Stimulated activated naive CD8-positive, alpha-beta T cell treated with anti-CD3 and anti-CD28 coated beads, Interleukin-15, amount 100 ng/mL, for 72 hours (primary cell): ENCODE data around the gene ZNF366.

Experiments used
- ATAC-seq: fragments of 150-1000 bp; cut with Tn5 transposase; 2 replicates; pipeline ENCODE4 v1.10.0; 2021; ENCODE audit warnings: mild to moderate bottlenecking, moderate library complexity
- DNase-seq, 2 donors: peaks; one replicate each; pipeline ENCODE4 v3.0.0; 2021 to 2022
- H3K27ac Mint-ChIP-seq, 2 donors: one replicate each; pipeline ENCODE4 v1.8.0; 2022; ENCODE audit warnings: mild to moderate bottlenecking in 2 of 2, mixed read lengths in 2 of 2, moderate library complexity in 2 of 2
- H3K27me3 Mint-ChIP-seq: one replicate; pipeline ENCODE4 v1.8.0; 2022; ENCODE audit warnings: mixed read lengths
- H3K4me1 Mint-ChIP-seq: one replicate; pipeline ENCODE4 v1.8.0; 2022; ENCODE audit warnings: mild to moderate bottlenecking, mixed read lengths
- H3K4me3 Mint-ChIP-seq, 2 donors: one replicate each; pipeline ENCODE4 v1.8.0; 2022; ENCODE audit warnings: mild to moderate bottlenecking in 2 of 2, mixed read lengths in 2 of 2, moderate library complexity in 1 of 2
- H3K9me3 Mint-ChIP-seq, 2 donors: one replicate each; pipeline ENCODE4 v1.8.0; 2022; ENCODE audit warnings: mixed read lengths in 2 of 2

Gene ZNF366

DNA sequence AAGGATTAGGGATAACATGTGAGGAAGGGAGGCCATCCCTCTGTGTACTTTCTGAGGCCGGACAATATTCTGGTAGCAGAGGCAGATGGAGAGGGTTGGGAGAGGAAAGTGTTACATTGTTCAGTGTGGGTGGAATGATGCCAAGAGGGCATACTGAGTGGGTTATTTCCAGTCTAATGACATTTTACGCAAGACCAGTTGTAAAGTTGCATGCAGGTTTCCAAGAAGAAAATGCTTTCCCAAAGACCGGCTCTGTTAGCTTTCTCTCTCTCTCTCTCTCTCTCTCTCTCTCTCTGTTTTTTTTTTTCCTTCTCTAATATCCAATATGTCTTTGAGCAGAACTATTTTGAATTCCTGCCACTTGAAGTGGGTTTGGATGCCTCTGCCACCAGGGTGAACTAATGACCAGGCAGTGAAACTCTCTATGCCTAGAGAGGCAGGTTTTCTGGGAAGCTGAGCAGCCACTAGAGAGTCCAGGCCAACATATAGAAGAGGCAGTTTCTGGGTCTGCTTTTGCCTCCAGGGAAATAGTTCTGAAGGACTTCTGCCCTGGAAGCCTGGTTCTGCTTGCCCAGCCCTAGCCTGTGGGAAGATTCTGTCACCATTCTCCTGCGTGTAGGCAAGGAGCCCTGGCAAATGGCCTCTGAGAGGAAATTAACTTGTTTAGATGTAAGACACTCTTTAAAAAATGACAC, 24.4 kb upstream of the ZNF366 start:
- DNase-seq, result no peak
- ATAC-seq, result no peak
- no peak overlapping the region for H3K27ac Mint-ChIP-seq

DNA sequence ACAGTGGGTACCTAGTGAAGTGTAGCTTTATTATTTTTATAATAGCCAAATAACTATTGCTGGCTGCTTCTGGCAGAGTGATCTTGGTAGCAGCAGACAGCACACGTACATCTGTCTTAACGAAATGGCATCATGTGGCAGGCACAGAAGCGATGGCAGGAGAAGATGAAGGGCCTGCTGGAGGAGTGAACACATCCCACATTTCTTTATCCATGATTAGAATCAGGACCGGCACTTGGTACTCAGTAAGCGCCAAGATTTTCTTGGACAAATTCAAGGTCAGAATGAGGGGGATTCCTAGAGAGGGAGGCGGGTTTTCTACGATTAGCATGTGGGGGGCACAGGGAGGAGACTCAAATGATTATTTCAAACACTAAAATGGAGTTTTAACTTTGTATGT, 23.0 kb upstream of the ZNF366 start:
- no peak for DNase-seq
- Mint-ChIP-seq H3K4me3 (no peak overlapping the region), H3K27me3 (peaks cover 38% of the 10 kb centered on the region), H3K9me3 (peaks cover 5 to 13% of the 10 kb centered on the region in 2 donors), H3K4me1 (no peaks in the 10 kb centered on the region), H3K27ac (no peak overlapping the region)
- ATAC-seq, result no peak

More for the DNA sequence above, 24.4 kb upstream of the ZNF366 start:
- no peak overlapping the region for H3K4me3 Mint-ChIP-seq
- peaks cover 5 to 13% of the 10 kb centered on the region in 2 donors for H3K9me3 Mint-ChIP-seq
- peaks cover 38% of the 10 kb centered on the region for H3K27me3 Mint-ChIP-seq
- H3K4me1 Mint-ChIP-seq, result no peaks in the 10 kb centered on the region

DNA sequence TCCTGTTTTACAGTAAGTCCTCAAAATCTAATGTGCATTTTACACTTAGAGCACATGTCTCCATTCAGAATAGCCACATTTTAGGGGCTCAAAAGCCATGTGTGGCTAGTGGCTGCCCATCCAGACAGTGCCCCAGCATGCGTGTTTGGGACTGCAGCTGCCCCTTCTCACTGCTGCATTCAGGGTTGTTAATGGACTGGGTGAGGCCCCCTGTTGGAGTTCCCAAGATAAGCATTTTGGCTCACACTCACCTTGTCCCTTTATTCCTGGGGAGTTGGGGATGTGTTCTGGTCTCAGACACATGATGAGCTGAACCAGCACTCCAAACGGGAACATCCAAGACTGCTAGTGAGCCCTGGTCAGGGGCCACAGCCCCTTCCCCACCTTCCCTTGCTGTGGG, 22.2 kb upstream of the ZNF366 start:
- Mint-ChIP-seq H3K27me3 (peaks cover 32% of the 10 kb centered on the region), H3K4me1 (no peaks in the 10 kb centered on the region)
- ATAC-seq, result no peak

DNA sequence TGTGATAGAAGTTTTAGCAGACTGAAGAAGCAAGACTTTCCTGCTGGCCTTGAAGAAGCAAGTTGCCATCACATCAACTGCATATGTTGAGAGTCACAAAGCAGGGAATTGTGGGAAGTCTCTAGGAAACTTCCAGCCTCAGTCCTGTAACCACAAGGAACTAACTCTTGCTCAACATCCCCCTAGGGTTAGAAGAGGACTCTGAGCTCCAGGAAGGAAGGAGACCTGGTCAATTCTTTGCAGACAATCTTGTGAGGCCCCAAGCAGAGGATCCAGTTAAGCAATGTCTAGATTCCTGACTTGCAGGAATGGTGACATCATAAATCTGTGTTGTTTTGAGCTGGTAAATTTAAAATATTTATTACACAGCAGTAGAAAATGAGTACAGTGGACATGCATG, 18.6 kb upstream of the ZNF366 start:
- H3K27me3 Mint-ChIP-seq, result peaks cover 15% of the 10 kb centered on the region
- H3K9me3 Mint-ChIP-seq, result no peaks in the 10 kb centered on the region
- ATAC-seq (no peak), DNase-seq (no peak)
- H3K4me3 Mint-ChIP-seq, result no peak overlapping the region
- H3K4me1 Mint-ChIP-seq, result no peaks in the 10 kb centered on the region
- H3K27ac Mint-ChIP-seq, result no peak overlapping the region

More for the DNA sequence above, 22.2 kb upstream of the ZNF366 start:
- Mint-ChIP-seq H3K9me3 (peaks cover 5 to 13% of the 10 kb centered on the region in 2 donors), H3K27ac (no peak overlapping the region), H3K4me3 (no peak overlapping the region)
- no peak for DNase-seq

DNA sequence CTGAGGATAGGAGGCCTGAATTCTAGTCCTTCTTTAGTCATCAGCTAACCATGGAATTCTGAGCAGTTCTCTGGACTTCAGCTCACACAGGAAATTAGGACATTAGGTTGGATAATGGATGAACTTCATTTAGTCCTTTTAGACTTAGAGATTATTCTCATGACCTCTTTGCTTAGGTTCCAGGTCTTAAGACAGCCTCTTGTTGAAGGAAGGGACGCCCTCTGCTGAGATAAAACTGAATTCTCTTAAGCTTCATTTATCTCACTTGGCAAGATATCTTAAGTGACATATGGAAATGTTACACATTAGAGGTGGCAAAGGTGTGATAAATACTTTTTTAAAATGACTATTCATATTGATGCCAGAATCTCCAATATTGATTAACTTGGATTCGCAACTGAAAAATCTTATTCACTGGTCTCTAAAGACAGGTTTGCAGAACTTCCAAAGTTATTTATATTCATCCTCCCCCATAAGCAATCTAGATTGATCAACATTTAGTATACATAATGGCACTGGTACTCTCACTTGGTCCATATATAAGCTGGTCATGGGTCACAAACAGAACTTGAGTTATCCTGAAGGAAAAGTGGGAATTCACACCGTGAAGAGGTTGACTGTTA, 16.9 kb upstream of the ZNF366 start:
- no peaks in the 10 kb centered on the region for H3K4me1 Mint-ChIP-seq
- DNase-seq, result no peak
- peaks cover 0 to 4% of the 10 kb centered on the region in 2 donors for H3K9me3 Mint-ChIP-seq
- peaks cover 6% of the 10 kb centered on the region for H3K27me3 Mint-ChIP-seq
- H3K4me3 Mint-ChIP-seq, result no peak overlapping the region
- no peak for ATAC-seq
- H3K27ac Mint-ChIP-seq, result no peak overlapping the region

DNA sequence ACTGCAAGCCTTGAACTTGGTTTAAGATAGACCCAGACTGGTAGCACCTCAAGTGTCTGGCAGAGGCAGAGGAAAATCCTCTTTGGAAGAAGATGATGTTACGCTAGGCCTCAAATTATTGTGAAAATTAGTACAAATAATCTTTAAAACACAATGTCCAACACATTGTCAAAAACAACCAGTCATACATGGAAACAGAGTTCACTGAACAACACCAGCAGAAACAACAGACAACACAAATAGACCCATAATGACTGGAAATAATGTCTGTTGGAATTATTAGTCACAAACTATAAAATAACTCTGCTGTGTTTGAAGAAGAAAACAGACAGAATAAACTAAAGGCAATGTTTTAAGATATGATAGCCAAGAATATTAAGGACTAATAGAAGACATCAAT, 15.4 kb upstream of the ZNF366 start:
- no peak for DNase-seq
- peaks cover 7% of the 10 kb centered on the region for H3K4me1 Mint-ChIP-seq
- H3K27me3 Mint-ChIP-seq, result peaks cover 6% of the 10 kb centered on the region
- no peak overlapping the region for H3K4me3 Mint-ChIP-seq
- no peak for ATAC-seq
- peaks cover 0 to 4% of the 10 kb centered on the region in 2 donors for H3K9me3 Mint-ChIP-seq
- no peak overlapping the region for H3K27ac Mint-ChIP-seq

DNA sequence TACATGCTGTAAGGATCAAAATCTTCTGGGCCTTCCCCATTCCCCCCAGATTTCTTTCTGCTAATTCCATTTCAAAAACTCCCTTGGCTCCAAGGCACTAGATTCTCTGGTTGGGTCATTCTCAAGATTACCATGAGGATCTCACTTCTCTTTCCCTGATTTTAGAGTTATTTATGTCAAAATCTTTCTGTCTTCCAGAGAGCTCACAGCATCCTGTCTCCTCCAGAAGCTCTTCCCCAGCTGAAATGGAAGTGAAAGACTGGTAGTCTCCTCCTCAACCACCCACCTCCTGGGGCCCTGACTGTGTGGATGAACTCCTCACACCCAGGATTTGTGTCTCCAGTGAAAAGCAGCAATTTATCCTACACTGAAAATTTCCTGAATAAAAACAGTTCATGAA, 11.9 kb upstream of the ZNF366 start:
- Mint-ChIP-seq H3K27me3 (no peaks in the 10 kb centered on the region), H3K4me1 (peaks cover 7% of the 10 kb centered on the region), H3K9me3 (peaks cover 0 to 4% of the 10 kb centered on the region in 2 donors), H3K4me3 (no peak overlapping the region), H3K27ac (no peak overlapping the region)
- DNase-seq, result no peak
- ATAC-seq, result no peak

DNA sequence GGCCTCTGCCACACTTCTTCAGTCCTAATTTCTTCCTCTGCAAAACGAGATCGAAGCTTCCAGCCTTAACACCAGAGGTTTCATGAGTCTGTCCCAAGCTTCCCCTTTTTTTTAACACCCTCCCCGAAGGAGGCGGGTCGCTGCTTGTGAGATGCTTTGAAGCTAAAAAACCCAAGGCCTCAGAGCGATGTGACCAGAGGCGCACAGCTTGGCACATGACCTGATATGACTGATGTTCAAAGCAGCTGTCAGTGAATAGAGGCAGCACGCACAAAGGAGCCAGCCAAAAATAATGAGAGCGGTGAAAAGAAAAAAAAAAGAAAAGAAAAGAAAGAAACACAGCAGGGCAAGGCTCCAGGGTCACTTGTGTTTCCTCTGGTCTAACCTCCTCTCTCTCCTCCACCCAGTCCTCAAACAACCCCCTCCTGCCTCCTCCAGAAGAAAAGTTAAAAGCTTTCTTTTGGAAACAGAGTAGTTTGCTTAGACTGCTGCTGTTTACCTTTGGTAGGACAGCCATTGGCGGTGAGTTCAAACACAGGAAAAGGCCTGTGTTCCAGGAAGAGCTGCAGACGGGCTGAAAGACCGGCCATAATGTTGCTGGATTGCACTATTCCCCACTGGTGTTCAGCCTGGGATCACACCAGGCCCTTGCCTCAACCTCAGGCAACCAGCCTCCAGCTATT, 10.9 kb upstream of the ZNF366 start:
- DNase-seq (no peak), ATAC-seq (no peak)
- Mint-ChIP-seq H3K9me3 (peaks cover 0 to 4% of the 10 kb centered on the region in 2 donors), H3K27ac (no peak overlapping the region), H3K4me1 (peaks cover 7% of the 10 kb centered on the region), H3K27me3 (peaks cover 3% of the 10 kb centered on the region), H3K4me3 (no peak overlapping the region)

DNA sequence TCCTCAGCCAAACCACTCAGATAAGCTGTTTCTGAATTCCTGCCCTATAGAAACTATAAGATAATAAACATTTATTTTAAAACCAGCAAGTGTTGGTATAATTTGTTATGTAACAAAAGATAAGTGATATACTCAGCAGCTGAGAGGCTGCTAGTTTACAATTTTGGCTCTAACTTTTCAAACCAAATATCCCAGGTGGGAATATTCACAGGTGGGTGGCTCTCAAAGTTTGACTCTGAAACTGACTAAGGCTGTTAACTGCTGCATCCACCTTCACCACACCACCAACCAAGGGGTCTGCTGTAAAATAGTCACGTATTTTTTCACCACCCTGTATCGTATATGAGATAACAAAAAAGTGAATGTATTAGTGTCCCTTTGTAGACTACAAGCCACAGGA, 9.7 kb upstream of the ZNF366 start:
- ATAC-seq, result no peak
- no peak for DNase-seq
- Mint-ChIP-seq H3K4me1 (peaks cover 7% of the 10 kb centered on the region), H3K9me3 (peaks cover 0 to 4% of the 10 kb centered on the region in 2 donors), H3K4me3 (no peak overlapping the region), H3K27ac (no peak overlapping the region), H3K27me3 (peaks cover 15% of the 10 kb centered on the region)

DNA sequence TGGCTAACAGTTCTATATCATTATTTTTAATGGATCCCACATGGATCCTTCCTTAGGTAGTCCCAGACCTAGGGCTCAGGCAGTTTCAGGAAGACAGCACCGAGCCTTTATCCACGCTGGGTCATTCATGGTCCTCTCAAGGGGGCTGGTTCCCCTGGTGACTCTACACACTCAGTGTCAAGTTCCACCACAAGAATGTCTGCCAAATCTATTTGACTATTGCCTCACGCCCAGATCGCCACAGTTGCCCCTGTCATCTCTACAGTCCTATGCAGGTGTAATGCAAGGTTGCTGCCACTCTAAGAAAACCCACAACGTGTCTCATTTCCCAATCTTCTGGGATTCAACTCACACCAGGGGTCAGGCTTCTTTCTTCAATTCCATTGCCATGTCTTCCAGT, 8.0 kb upstream of the ZNF366 start:
- Mint-ChIP-seq H3K4me1 (peaks cover 14% of the 10 kb centered on the region), H3K4me3 (no peak overlapping the region), H3K9me3 (peaks cover 0 to under 1% of the 10 kb centered on the region in 2 donors), H3K27me3 (peaks cover 29% of the 10 kb centered on the region), H3K27ac (no peak overlapping the region)
- DNase-seq, result no peak
- no peak for ATAC-seq

DNA sequence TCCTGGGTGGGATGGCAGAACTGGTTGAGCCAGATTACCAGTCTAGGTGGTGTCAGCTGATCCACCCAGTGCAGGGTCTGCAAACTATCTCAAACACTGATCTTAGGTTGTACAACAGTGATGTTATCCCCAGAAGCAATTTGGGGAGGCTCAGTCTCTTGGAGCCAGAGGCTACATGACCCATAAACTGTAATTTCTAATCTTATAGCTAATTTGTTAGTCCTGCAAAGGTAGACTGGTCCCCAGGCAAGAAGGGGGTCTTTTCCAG, 5.3 kb upstream of the ZNF366 start:
- H3K9me3 Mint-ChIP-seq, result no peaks in the 10 kb centered on the region
- H3K4me1 Mint-ChIP-seq, result peaks cover 7% of the 10 kb centered on the region
- no peak for ATAC-seq
- H3K27me3 Mint-ChIP-seq, result peaks cover 48% of the 10 kb centered on the region
- DNase-seq, result no peak
- no peak overlapping the region for H3K27ac Mint-ChIP-seq
- H3K4me3 Mint-ChIP-seq, result no peak overlapping the region

DNA sequence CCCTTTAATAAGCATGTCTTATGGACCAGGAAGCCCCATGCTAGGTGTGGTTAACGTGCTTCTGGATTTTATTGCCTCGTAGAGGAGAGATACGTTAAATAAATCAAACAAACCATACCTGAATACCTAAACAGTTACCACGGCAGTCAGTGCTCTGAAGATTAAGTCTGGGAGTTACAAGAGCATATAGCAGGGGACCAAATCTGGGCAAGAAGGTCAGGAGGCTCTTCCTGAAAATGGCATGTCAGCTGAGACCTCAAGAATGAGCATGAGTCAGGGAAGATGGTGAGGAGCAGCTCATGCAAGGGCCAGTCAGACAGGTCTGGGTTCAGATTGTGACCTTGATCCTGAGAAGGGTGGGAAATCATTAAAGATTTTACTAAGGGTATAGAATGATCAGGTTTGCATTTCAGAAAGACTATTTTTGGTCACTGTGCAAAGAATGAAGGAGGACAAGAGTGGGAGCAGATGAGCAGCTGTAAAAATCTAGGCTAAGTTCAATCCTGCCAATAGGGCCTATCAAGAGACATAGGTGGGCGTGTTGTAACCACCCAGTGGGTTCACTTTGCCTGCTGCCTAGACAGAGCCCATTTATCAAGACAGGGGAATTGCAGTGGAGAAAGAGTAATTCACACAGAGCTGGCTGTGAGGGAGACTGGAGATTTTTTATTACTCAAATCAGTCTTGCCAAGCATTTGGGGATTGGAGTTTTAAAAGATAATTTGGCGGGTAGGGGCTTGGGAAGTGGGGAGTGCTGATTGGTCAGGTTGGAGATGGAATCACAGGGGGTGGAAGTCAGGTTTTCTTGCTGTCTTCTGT, 4.8 kb upstream of the ZNF366 start:
- no peak overlapping the region for H3K4me3 Mint-ChIP-seq
- H3K9me3 Mint-ChIP-seq, result no peaks in the 10 kb centered on the region
- H3K27me3 Mint-ChIP-seq, result peaks cover 53% of the 10 kb centered on the region
- DNase-seq (no peak), ATAC-seq (no peak)
- H3K4me1 Mint-ChIP-seq, result peaks cover 7% of the 10 kb centered on the region
- no peak overlapping the region for H3K27ac Mint-ChIP-seq

DNA sequence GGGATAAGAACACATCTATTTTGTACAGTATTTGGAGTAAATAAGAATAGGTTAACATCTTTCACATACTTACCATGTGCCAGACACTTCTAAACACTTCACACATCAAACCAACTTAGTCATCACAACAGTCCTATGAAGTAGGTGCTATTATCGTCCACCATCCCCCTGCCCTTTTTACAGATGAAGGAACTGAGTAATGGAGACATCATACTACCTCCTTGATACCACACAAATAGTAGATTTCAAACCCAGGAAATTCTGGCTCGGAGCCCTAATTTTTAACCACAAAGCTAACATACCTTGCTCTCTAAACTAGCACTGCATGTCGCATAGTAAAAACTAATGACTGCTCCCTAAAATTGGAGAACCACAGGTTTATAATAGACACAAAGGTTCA, 4.2 kb upstream of the ZNF366 start:
- no peak for DNase-seq
- ATAC-seq, result no peak
- no peaks in the 10 kb centered on the region for H3K9me3 Mint-ChIP-seq
- H3K27ac Mint-ChIP-seq, result no peak overlapping the region
- peaks cover 7% of the 10 kb centered on the region for H3K4me1 Mint-ChIP-seq
- H3K4me3 Mint-ChIP-seq, result no peak overlapping the region
- H3K27me3 Mint-ChIP-seq, result peaks cover 59% of the 10 kb centered on the region

DNA sequence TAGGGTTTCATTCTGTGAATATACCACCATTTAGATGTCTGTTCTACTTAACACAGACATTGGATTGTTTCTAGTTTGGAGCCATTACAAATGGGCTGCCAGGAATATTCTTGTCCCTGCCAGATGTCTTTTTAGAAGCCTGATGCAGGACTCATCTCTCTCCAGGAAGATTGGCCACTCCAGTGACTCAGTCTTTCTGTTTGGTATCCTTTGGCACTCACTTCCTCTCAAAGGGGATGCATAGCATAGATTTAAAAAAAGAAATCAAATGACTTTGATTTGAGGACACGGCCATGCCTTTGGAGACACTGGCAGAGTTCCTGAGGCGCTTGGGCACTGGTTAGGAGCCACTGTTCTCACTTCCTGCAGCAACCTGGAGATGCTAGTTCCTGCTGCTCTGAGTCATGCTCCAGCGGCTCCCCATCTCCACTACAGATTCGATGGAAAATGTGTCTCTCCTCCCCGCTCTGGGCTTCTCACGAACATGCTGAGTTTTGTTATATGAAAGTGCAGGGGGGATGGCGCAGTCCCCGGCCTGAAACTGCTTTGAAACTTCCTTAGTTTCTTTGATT, 3.5 kb upstream of the ZNF366 start:
- Mint-ChIP-seq H3K4me3 (no peak overlapping the region), H3K27me3 (peaks cover 62% of the 10 kb centered on the region), H3K9me3 (no peaks in the 10 kb centered on the region), H3K4me1 (peaks cover 7% of the 10 kb centered on the region), H3K27ac (no peak overlapping the region)
- no peak for DNase-seq
- ATAC-seq, result no peak

DNA sequence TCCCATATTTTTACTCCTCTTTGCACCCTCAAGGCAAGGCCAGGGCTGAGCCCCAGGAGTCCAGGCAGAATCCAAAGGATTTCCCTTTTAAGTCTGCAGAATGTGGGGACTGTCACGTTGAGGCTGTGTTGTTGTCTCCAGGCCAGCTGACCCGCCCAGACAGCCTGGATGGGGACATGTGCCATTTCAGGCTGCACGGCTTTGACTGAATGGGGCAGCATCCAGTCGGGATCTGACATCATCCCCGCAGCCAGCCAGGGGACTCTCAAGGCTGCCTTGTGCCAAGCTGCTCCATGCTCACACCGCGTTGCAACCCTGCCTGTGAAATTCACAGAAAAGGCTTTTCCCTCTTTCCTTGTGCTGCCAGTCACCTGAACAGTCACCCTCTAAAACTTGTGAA, 2.2 kb upstream of the ZNF366 start:
- Mint-ChIP-seq H3K27ac (no peak overlapping the region), H3K27me3 (peaks cover 62% of the 10 kb centered on the region)
- ATAC-seq, result no peak

More for the DNA sequence above, 2.2 kb upstream of the ZNF366 start:
- H3K4me1 Mint-ChIP-seq, result peaks cover 7% of the 10 kb centered on the region
- no peak overlapping the region for H3K4me3 Mint-ChIP-seq
- DNase-seq, result no peak
- no peaks in the 10 kb centered on the region for H3K9me3 Mint-ChIP-seq
